HepG2 (cell line): Measurements from ENCODE around the gene DPH6. TPM values are rescaled to one million over a fixed set of nuclear protein-coding genes. Genes with fewer than 3 reads are reported as not detected.

Source experiments
- BORCS8-MEF2B ChIP-seq: sonication (generic); formaldehyde crosslinking; IDR thresholded peaks from 2 replicates; pipeline ENCODE4 v1.8.0; 2022; ENCODE audit warnings: mild to moderate bottlenecking, missing genetic modification reagents
- CSRNP1 ChIP-seq: sonication (generic); formaldehyde crosslinking; IDR thresholded peaks from 2 replicates; pipeline ENCODE4 v1.8.1; 2023; ENCODE audit warnings: mild to moderate bottlenecking, missing genetic modification reagents
- ELF3 ChIP-seq: IDR thresholded peaks from 2 replicates; pipeline ENCODE4 v1.6.1; 2016; ENCODE audit warnings: missing genetic modification reagents, missing compliant biosample characterization
- ELF4 ChIP-seq: sonication (generic); formaldehyde crosslinking; IDR thresholded peaks from 2 replicates; pipeline ENCODE4 v1.5.0; 2020; ENCODE audit warnings: missing genetic modification reagents, mild to moderate bottlenecking, moderate library complexity, borderline replicate concordance
- HMG20B ChIP-seq: conservative IDR thresholded peaks from 2 replicates; pipeline ENCODE4 v1.6.1; 2016; ENCODE audit warnings: missing genetic modification reagents, missing compliant biosample characterization
- IRF1 ChIP-seq: sonication (generic); formaldehyde crosslinking; IDR thresholded peaks from 2 replicates; pipeline ENCODE4 v1.4.0; 2020; ENCODE audit warnings: low read depth, mild to moderate bottlenecking, missing genetic modification reagents
- JUNB ChIP-seq: sonication (generic); formaldehyde crosslinking; IDR thresholded peaks from 2 replicates; pipeline ENCODE4 v1.8.0; 2022; ENCODE audit warnings: missing genetic modification reagents, mild to moderate bottlenecking, borderline replicate concordance
- KLF15 ChIP-seq: sonication (generic); formaldehyde crosslinking; IDR thresholded peaks from 2 replicates; pipeline ENCODE4 v1.8.1; 2023; ENCODE audit warnings: borderline replicate concordance, mild to moderate bottlenecking, inconsistent platforms, missing genetic modification reagents, mixed read lengths
- MLXIP ChIP-seq: sonication (generic); formaldehyde crosslinking; IDR thresholded peaks from 2 replicates; pipeline ENCODE4 v1.9.0; 2021; ENCODE audit warnings: missing genetic modification reagents, borderline replicate concordance
- REL ChIP-seq: sonication (generic); formaldehyde crosslinking; conservative IDR thresholded peaks from 2 replicates; pipeline ENCODE4 v1.8.0; 2022; ENCODE audit warnings: mild to moderate bottlenecking, missing genetic modification reagents, moderate library complexity
- ZNF207 ChIP-seq: fragments of 450-650 bp; IDR thresholded peaks from 2 replicates; pipeline ENCODE4 v1.6.1; 2016; ENCODE audit warnings: antibody characterized with exemption, borderline replicate concordance
- ZNF274 ChIP-seq: sonication (generic); formaldehyde crosslinking; IDR thresholded peaks from 2 replicates; pipeline ENCODE4 v1.5.1; 2020; ENCODE audit warnings: mild to moderate bottlenecking, missing genetic modification reagents
- ZNF382 ChIP-seq: sonication (generic); formaldehyde crosslinking; IDR thresholded peaks from 2 replicates; pipeline ENCODE4 v1.5.0; 2020; ENCODE audit warnings: missing genetic modification reagents, mild to moderate bottlenecking, borderline replicate concordance
- ZNF383 ChIP-seq: sonication (generic); formaldehyde crosslinking; IDR thresholded peaks from 2 replicates; pipeline ENCODE4 v1.4.0; 2020; ENCODE audit warnings: missing genetic modification reagents, mild to moderate bottlenecking, borderline replicate concordance
- ZNF468 ChIP-seq: sonication (generic); formaldehyde crosslinking; IDR thresholded peaks from 2 replicates; pipeline ENCODE4 v1.8.0; 2022; ENCODE audit warnings: mild to moderate bottlenecking, moderate library complexity, missing genetic modification reagents
- ZNF615 ChIP-seq: sonication (generic); formaldehyde crosslinking; IDR thresholded peaks from 2 replicates; pipeline ENCODE4 v1.5.0; 2020; ENCODE audit warnings: mild to moderate bottlenecking, missing genetic modification reagents, borderline replicate concordance
- ZNF720 ChIP-seq: sonication (generic); formaldehyde crosslinking; IDR thresholded peaks from 2 replicates; pipeline ENCODE4 v1.4.0; 2020; ENCODE audit warnings: missing genetic modification reagents
- ZNF777 ChIP-seq: sonication (generic); formaldehyde crosslinking; IDR thresholded peaks from 2 replicates; pipeline ENCODE4 v1.4.0; 2020; ENCODE audit warnings: missing genetic modification reagents
- polyA plus RNA-seq, 8 experiments: library from polyadenylated mRNA; depleted of rRNA in 3 of 8; stranded (reverse) in 7 of 8; unstranded in 1 of 8; fragments of >200 nt; fragmentation: Illumina TruSeq in 4 of 8; extraction: Trizol in 4 of 8; gene quantifications; 2 replicates each; pipeline versions ENCODE4 v1.2.1 to v1.2.3, GENCODE V29; 2011 to 2016; ENCODE audit warnings: low read depth in 4 of 8, missing spikeins in 1 of 8, mixed read lengths in 1 of 8; ENCODE audit not compliant: insufficient read depth in 1 of 8
- total RNA-seq, 5 experiments: library from RNA; depleted of rRNA; stranded (reverse); fragments of >200 nt; fragmentation: Illumina TruSeq; extraction: Trizol; gene quantifications; 2 replicates each; pipeline ENCODE4 v1.2.3, GENCODE V29; 2016; ENCODE audit warnings: low read depth in 1 of 5
- TF ChIP-seq, protein P1 (sequence below): sonication (generic); formaldehyde crosslinking; IDR thresholded peaks from 2 replicates; pipeline ENCODE4 v1.5.1; 2020; ENCODE audit warnings: mild to moderate bottlenecking, missing genetic modification reagents, moderate library complexity
- TF ChIP-seq, protein P2 (sequence below): sonication (generic); formaldehyde crosslinking; IDR thresholded peaks from 2 replicates; pipeline ENCODE4 v1.9.0; 2021; ENCODE audit warnings: missing genetic modification reagents, mild to moderate bottlenecking, borderline replicate concordance

The DPH6 gene
- total and polyA plus RNA-seq, 2 of the 13 experiments (the other 11 are each of a cell fraction or from before 2014, with no cell fraction given), result 10.2 to 25.8 TPM

- no peak for TF ChIP-seq IRF1 (CRISPR knock-in tag)
- TF ChIP-seq, protein P1, sequence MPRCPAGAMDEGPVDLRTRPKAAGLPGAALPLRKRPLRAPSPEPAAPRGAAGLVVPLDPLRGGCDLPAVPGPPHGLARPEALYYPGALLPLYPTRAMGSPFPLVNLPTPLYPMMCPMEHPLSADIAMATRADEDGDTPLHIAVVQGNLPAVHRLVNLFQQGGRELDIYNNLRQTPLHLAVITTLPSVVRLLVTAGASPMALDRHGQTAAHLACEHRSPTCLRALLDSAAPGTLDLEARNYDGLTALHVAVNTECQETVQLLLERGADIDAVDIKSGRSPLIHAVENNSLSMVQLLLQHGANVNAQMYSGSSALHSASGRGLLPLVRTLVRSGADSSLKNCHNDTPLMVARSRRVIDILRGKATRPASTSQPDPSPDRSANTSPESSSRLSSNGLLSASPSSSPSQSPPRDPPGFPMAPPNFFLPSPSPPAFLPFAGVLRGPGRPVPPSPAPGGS (CRISPR knock-in tag), result no peak
- TF ChIP-seq ZNF777, result no peak
- no peak for TF ChIP-seq CSRNP1 (CRISPR knock-in tag)
- TF ChIP-seq ZNF468 (CRISPR knock-in tag), result no peak
- TF ChIP-seq ZNF383 (CRISPR knock-in tag), result no peak
- TF ChIP-seq MLXIP (CRISPR knock-in tag), result no peak
- TF ChIP-seq REL, result no peak
- TF ChIP-seq KLF15 (CRISPR knock-in tag), result no peak
- no peak for TF ChIP-seq ZNF274
- no peak for TF ChIP-seq ZNF207
- TF ChIP-seq, protein P2, sequence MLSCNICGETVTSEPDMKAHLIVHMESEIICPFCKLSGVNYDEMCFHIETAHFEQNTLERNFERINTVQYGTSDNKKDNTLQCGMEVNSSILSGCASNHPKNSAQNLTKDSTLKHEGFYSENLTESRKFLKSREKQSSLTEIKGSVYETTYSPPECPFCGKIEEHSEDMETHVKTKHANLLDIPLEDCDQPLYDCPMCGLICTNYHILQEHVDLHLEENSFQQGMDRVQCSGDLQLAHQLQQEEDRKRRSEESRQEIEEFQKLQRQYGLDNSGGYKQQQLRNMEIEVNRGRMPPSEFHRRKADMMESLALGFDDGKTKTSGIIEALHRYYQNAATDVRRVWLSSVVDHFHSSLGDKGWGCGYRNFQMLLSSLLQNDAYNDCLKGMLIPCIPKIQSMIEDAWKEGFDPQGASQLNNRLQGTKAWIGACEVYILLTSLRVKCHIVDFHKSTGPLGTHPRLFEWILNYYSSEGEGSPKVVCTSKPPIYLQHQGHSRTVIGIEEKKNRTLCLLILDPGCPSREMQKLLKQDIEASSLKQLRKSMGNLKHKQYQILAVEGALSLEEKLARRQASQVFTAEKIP (CRISPR knock-in tag), result no peak
- TF ChIP-seq ZNF720 (CRISPR knock-in tag), result no peak
- TF ChIP-seq ZNF615 (CRISPR knock-in tag), result no peak
- TF ChIP-seq ZNF382 (CRISPR knock-in tag), result no peak
- TF ChIP-seq ELF4 (CRISPR knock-in tag), result no peak
- 0 out of 2 replicates have a peak, but pooled peaks have one; percentile 33 for TF ChIP-seq HMG20B
- 0 out of 2 replicates have a peak, but pooled peaks have one; percentile 19 for TF ChIP-seq ELF3 (CRISPR knock-in tag)
- no peak for TF ChIP-seq BORCS8-MEF2B
- TF ChIP-seq JUNB, result no peak
Measured at GRCh38 chr15:35506272-35506870, 39.6 kb downstream of the DPH6 start (continued).
